Uterus (tissue), 4 donors: ENCODE measurements around the gene MTCL1. TPM values are rescaled to one million over a fixed set of nuclear protein-coding genes. Genes with fewer than 3 reads are reported as not detected.

Source experiments
- DNase-seq, 2 donors: peaks; one replicate each; pipeline ENCODE4 v3.0.0-alpha.2; 2019 to 2020
- H3K27ac ChIP-seq, 2 donors: fragments of 200-600 bp; sonication (generic); 1 replicate in 1 of 2; 2 replicates in 1 of 2; pipeline ENCODE4 v1.5.1; 2016 to 2018
- H3K27me3 ChIP-seq, 2 donors: fragments of 200-600 bp; sonication (generic); one replicate each; pipeline ENCODE4 v1.5.1; 2018 to 2019; ENCODE audit warnings: control low read depth in 1 of 2
- H3K36me3 ChIP-seq, 2 donors: fragments of 200-600 bp; sonication (generic); one replicate each; pipeline ENCODE4 v1.5.1; 2019; ENCODE audit warnings: control low read depth in 1 of 2
- H3K4me1 ChIP-seq, 2 donors: fragments of 200-600 bp; sonication (generic); one replicate each; pipeline ENCODE4 v1.5.1; 2018 to 2019; ENCODE audit warnings: control low read depth in 1 of 2
- H3K4me3 ChIP-seq, 2 donors: fragments of 200-600 bp; sonication (generic); 1 replicate in 1 of 2; 2 replicates in 1 of 2; pipeline ENCODE4 v1.5.1; 2018 to 2019; ENCODE audit warnings: mild to moderate bottlenecking in 1 of 2
- H3K9me3 ChIP-seq, 2 donors: fragments of 200-600 bp; sonication (generic); one replicate each; pipeline ENCODE4 v1.5.1; 2019; ENCODE audit warnings: control low read depth in 1 of 2
- POLR2A ChIP-seq, 2 donors: fragments of 450-650 bp; IDR thresholded peaks; one replicate each; pipeline ENCODE4 v1.6.1; 2016; ENCODE audit warnings: antibody characterized with exemption in 2 of 2, mild to moderate bottlenecking in 1 of 2, moderate library complexity in 1 of 2
- intact Hi-C: fragments of 100-400 bp; cut with DNase I; formaldehyde crosslinking; loops from one replicate; pipeline ENCODE4 v1.15.1; 2023; ENCODE audit warnings: low total_unique reads
- total RNA-seq, 4 donors: library from RNA; depleted of rRNA in 3 of 4; stranded (reverse); fragments of >200 nt in 3 of 4; gene quantifications; one replicate each; pipeline versions ENCODE4 v1.1.0 to v1.2.4, GENCODE V29; 2014 to 2023
- TF ChIP-seq, protein P1 (sequence below), 4 experiments: fragments of 200-600 bp in 2 of 4; fragments of 450-650 bp in 2 of 4; sonication (generic) in 2 of 4; IDR thresholded peaks; one replicate each; pipeline ENCODE4 v1.5.1; 2016 to 2019; ENCODE audit warnings: antibody characterized with exemption in 4 of 4, mild to moderate bottlenecking in 2 of 4, moderate library complexity in 1 of 4
- donor health status: DM: yes; HTN: yes; CAD: no.

Gene MTCL1
- total RNA-seq, 4 donors from 2014 or later = 8.8 to 25.9 (median 11.0) TPM; not detected in 1

DNA sequence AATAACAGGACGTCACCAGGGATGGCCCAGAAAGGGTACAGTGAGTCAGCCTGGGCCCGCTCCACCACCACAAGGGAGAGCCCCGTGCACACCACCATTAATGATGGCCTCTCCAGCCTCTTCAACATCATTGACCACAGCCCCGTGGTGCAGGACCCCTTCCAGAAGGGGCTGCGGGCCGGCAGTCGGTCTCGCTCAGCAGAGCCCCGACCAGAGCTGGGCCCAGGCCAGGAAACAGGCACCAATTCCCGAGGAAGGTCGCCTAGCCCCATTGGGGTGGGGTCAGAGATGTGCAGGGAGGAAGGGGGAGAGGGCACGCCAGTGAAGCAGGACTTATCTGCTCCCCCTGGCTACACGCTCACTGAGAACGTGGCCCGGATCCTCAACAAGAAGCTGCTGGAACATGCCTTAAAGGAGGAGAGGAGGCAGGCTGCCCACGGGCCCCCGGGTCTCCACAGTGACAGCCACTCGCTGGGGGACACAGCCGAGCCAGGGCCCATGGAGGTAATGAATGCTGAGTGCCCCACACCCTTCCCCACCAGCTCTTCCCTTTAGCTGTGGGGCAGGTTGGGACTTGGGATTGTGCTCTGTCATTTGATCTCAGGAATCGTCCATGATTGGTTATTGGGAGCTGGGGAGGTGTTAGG lies 120.5 kb downstream of the MTCL1 start:
- no peaks in the 10 kb centered on the region for H3K27me3 ChIP-seq
- H3K27ac ChIP-seq = no peak overlapping the region
- H3K36me3 ChIP-seq = no peaks in the 10 kb centered on the region
- no peak for DNase-seq
- H3K4me3 ChIP-seq = no peak overlapping the region
- intact Hi-C loops = no loop called here
- no peaks in the 10 kb centered on the region for H3K4me1 ChIP-seq
- no peaks in the 10 kb centered on the region for H3K9me3 ChIP-seq
- TF ChIP-seq POLR2A (IDR thresholded peaks at IDR 0.05) = no peak
- TF ChIP-seq, protein P1, sequence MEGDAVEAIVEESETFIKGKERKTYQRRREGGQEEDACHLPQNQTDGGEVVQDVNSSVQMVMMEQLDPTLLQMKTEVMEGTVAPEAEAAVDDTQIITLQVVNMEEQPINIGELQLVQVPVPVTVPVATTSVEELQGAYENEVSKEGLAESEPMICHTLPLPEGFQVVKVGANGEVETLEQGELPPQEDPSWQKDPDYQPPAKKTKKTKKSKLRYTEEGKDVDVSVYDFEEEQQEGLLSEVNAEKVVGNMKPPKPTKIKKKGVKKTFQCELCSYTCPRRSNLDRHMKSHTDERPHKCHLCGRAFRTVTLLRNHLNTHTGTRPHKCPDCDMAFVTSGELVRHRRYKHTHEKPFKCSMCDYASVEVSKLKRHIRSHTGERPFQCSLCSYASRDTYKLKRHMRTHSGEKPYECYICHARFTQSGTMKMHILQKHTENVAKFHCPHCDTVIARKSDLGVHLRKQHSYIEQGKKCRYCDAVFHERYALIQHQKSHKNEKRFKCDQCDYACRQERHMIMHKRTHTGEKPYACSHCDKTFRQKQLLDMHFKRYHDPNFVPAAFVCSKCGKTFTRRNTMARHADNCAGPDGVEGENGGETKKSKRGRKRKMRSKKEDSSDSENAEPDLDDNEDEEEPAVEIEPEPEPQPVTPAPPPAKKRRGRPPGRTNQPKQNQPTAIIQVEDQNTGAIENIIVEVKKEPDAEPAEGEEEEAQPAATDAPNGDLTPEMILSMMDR (IDR thresholded peaks at IDR 0.05) = no peak

GRCh38 chr18:8826514-8826913 lies 121.2 kb downstream of the MTCL1 start:
- Histone ChIP-seq H3K27me3 (no peaks in the 10 kb centered on the region), H3K4me1 (no peaks in the 10 kb centered on the region), H3K9me3 (no peaks in the 10 kb centered on the region), H3K27ac (no peak overlapping the region), H3K4me3 (no peak overlapping the region), H3K36me3 (no peaks in the 10 kb centered on the region)
- no peak for TF ChIP-seq POLR2A (IDR thresholded peaks at IDR 0.05)
- TF ChIP-seq, protein P1 (IDR thresholded peaks at IDR 0.05) = no peak
- intact Hi-C loops = no loop called here
- DNase-seq = no peak

- H3K4me3 ChIP-seq = no peak overlapping the region
- intact Hi-C loops = no loop called here
- no peak for DNase-seq
- H3K27me3 ChIP-seq = no peaks in the 10 kb centered on the region
- no peak overlapping the region for H3K27ac ChIP-seq
- H3K36me3 ChIP-seq = no peaks in the 10 kb centered on the region
- H3K4me1 ChIP-seq = no peaks in the 10 kb centered on the region
- no peaks in the 10 kb centered on the region for H3K9me3 ChIP-seq
- TF ChIP-seq, protein P1 (IDR thresholded peaks at IDR 0.05) = no peak
- TF ChIP-seq POLR2A (IDR thresholded peaks at IDR 0.05) = no peak
Measured at GRCh38 chr18:8826971-8827370, 121.6 kb downstream of the MTCL1 start.

DNA sequence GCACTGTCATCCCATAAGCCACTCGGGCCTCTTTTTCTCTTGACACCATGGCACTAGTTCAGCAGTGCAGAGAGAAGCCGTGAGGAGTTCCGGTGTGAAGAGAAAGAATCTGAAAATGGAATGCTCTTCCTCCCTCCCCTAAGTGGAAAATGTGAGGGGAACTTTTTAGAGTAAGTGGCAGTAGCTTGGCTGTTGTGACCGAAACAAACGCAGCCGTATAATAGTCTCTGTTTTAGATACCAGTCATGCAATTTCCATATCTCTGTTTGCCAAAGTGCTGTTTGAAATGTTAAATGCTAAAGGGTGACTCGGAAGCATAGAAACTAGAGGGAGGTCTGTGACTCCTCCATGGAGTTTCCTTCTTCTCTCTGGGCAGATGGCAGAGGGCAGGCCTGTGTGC lies 122.9 kb downstream of the MTCL1 start:
- intact Hi-C loops = no loop called here
- Histone ChIP-seq H3K27me3 (no peaks in the 10 kb centered on the region), H3K36me3 (no peaks in the 10 kb centered on the region), H3K27ac (no peak overlapping the region), H3K9me3 (no peaks in the 10 kb centered on the region), H3K4me1 (no peaks in the 10 kb centered on the region), H3K4me3 (no peak overlapping the region)
- no peak for TF ChIP-seq POLR2A (IDR thresholded peaks at IDR 0.05)
- TF ChIP-seq, protein P1 (IDR thresholded peaks at IDR 0.05) = no peak
- DNase-seq = no peak

DNA sequence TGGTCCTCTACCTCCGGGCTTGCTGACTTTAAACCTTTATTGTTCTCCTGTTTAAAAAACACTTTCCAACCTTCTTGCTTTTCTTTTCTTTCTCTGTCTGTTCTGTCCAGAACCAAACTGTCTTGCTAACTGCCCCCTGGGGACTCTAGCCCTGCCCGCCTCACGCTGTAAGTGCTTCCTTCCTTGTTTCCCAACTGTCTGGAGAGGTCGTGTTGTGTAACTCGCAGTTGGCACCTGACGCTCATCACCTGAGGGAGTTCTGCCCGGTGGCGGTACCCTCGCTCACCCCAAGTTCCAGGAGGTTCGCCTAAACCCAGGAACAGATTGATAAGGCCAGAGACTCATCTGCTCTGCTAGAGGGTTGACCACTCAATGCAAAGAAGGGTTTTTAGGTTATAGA lies 123.4 kb downstream of the MTCL1 start:
- no peak overlapping the region for H3K4me3 ChIP-seq
- H3K4me1 ChIP-seq = no peaks in the 10 kb centered on the region
- no peak overlapping the region for H3K27ac ChIP-seq
- TF ChIP-seq POLR2A (IDR thresholded peaks at IDR 0.05) = no peak
- TF ChIP-seq, protein P1 (IDR thresholded peaks at IDR 0.05) = no peak
- no peak for DNase-seq
- H3K36me3 ChIP-seq = no peaks in the 10 kb centered on the region
- H3K27me3 ChIP-seq = no peaks in the 10 kb centered on the region
- H3K9me3 ChIP-seq = no peaks in the 10 kb centered on the region
- intact Hi-C loops = no loop called here
